SU-DHL-6 (cell line): ENCODE data around the gene RSU1.

ENCODE experiments used
- CTCF ChIP-seq: fragments of 200-600 bp; sonication (generic); IDR thresholded peaks from one replicate; pipeline ENCODE4 v1.5.1; 2017; ENCODE audit warnings: antibody characterized with exemption, mild to moderate bottlenecking, low read length, moderate library complexity; ENCODE audit not compliant: insufficient read depth, poor library complexity, severe bottlenecking
- EZH2phosphoT487 ChIP-seq: fragments of 200-600 bp; sonication (generic), shearing (Covaris generic); conservative IDR thresholded peaks from 2 replicates; pipeline ENCODE4 v1.6.1; 2018; ENCODE audit warnings: mild to moderate bottlenecking, antibody characterized with exemption, low read length, moderate library complexity, mixed read lengths

GRCh38 chr10:16820421-16820820 lies 3.2 kb upstream of the RSU1 start:
- no peak for TF ChIP-seq CTCF
- no peak for TF ChIP-seq EZH2phosphoT487
